Measurements from ENCODE around the gene PTPRD. TPM values are rescaled to one million over a fixed set of nuclear protein-coding genes. Genes with fewer than 3 reads are reported as not detected.

Gene PTPRD
- total RNA-seq, 1 experiment from 2014 or later: 32.5 TPM

DNA sequence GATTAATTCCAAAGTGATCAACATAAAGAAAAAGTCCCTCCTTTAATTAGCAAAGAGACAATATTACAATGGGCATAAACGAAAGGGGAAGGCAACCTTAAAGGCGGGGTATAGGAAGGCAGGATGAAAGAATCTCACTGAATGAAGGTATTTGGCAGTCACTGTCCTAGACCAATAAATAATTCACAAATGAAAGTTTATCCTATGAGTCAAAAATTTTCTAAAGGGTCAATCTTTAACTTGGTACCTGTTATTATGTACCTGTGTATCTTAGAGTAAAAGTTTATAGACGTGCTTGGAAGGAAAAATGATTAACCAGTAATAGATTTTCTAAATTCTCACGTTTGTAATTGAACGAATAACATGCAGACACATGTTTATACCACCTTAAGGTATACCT is 1867.5 kb downstream of the PTPRD start:
- Histone ChIP-seq H3K9ac (ENCODE audit: extremely low read depth, insufficient read length, low read length) (no peak overlapping the region), H3K14ac (ENCODE audit: insufficient read depth, low read length) (no peak overlapping the region), H3K27ac (ENCODE audit: insufficient read length, low read depth, low read length) (no peak overlapping the region), H3K79me1 (ENCODE audit: insufficient read depth, low read depth, low read length, poor library complexity, severe bottlenecking) (no peaks in the 10 kb centered on the region), H3T11ph (ENCODE audit: low read length) (no peak overlapping the region), H3K27me3 (ENCODE audit: insufficient read depth, low read length) (no peaks in the 10 kb centered on the region), H3K23ac (ENCODE audit: insufficient read length, low read depth, low read length) (no peak overlapping the region), H2BK120ac (ENCODE audit: low read depth, low read length, poor library complexity, severe bottlenecking) (no peak overlapping the region), H4K8ac (replicated peaks; ENCODE audit: insufficient read length, low read depth, low read length) (no peak overlapping the region), H3K4ac (ENCODE audit: low read depth, low read length) (no peak overlapping the region), H2BK15ac (ENCODE audit: low read depth, low read length) (no peak overlapping the region), H3K9me3 (ENCODE audit: control insufficient read depth, low read depth, low read length) (no peaks in the 10 kb centered on the region), H2AK5ac (ENCODE audit: insufficient read length, low read length) (no peak overlapping the region), H4K91ac (ENCODE audit: insufficient read length, low read depth, low read length) (no peak overlapping the region), H3K56ac (ENCODE audit: insufficient read length, low read depth, low read length) (no peak overlapping the region), H3K18ac (ENCODE audit: insufficient read length, low read depth, low read length) (no peak overlapping the region), H3K23me2 (ENCODE audit: insufficient read length, low read depth, low read length, poor library complexity, severe bottlenecking) (no peaks in the 10 kb centered on the region), H3K79me2 (ENCODE audit: insufficient read depth, low read length) (no peaks in the 10 kb centered on the region), H4K5ac (ENCODE audit: insufficient read length, low read depth, low read length) (no peak overlapping the region), H3K4me2 (ENCODE audit: insufficient read depth, insufficient read length, low read length) (no peak overlapping the region), H2BK5ac (ENCODE audit: insufficient read length, low read length) (no peak overlapping the region), H2BK20ac (ENCODE audit: low read depth, low read length, poor library complexity, severe bottlenecking) (no peak overlapping the region), H2BK12ac (ENCODE audit: insufficient read length, low read depth, low read length) (no peak overlapping the region), H2AFZ (ENCODE audit: low read length) (no peak overlapping the region), H4K20me1 (ENCODE audit: control insufficient read depth, insufficient read depth, insufficient read length) (peaks cover 3% of the 10 kb centered on the region), H3K4me1 (ENCODE audit: insufficient read depth, low read length) (no peaks in the 10 kb centered on the region)
- Mint-ChIP-seq H3K9me3 (peaks cover 0 to 2% of the 10 kb centered on the region in 2 experiments; a peak in 2 of 5 replicates), H3K4me3 (no peak overlapping the region), H3K36me3 (ENCODE audit: insufficient read depth in 1 of 3, low read depth in 3 of 3) (no peaks in the 10 kb centered on the region), H3K4me1 (peaks cover 9 to 15% of the 10 kb centered on the region in 2 experiments), H3K27ac (no peak overlapping the region), H3K27me3 (ENCODE audit: low read depth) (no peaks in the 10 kb centered on the region)
- TF ChIP-seq, protein P1, sequence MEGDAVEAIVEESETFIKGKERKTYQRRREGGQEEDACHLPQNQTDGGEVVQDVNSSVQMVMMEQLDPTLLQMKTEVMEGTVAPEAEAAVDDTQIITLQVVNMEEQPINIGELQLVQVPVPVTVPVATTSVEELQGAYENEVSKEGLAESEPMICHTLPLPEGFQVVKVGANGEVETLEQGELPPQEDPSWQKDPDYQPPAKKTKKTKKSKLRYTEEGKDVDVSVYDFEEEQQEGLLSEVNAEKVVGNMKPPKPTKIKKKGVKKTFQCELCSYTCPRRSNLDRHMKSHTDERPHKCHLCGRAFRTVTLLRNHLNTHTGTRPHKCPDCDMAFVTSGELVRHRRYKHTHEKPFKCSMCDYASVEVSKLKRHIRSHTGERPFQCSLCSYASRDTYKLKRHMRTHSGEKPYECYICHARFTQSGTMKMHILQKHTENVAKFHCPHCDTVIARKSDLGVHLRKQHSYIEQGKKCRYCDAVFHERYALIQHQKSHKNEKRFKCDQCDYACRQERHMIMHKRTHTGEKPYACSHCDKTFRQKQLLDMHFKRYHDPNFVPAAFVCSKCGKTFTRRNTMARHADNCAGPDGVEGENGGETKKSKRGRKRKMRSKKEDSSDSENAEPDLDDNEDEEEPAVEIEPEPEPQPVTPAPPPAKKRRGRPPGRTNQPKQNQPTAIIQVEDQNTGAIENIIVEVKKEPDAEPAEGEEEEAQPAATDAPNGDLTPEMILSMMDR (conservative IDR thresholded peaks at IDR 0.05): no peak
- no peak for DNase-seq
- no CpG with 5 or more reads among the region's 5 CpGs for WGBS (ENCODE audit: extremely low coverage, insufficient read length, low lambda C conversion rate)

Measured in H9 (cell line).